ENCODE data around the gene PLPPR1. TPM values are rescaled to one million over a fixed set of nuclear protein-coding genes. Genes with fewer than 3 reads are reported as not detected.

Gene PLPPR1
- total and polyA plus RNA-seq, 2 of the 13 experiments (the other 11 are each of a cell fraction or from before 2014, with no cell fraction given) = 16.0 to 84.7 TPM

DNA sequence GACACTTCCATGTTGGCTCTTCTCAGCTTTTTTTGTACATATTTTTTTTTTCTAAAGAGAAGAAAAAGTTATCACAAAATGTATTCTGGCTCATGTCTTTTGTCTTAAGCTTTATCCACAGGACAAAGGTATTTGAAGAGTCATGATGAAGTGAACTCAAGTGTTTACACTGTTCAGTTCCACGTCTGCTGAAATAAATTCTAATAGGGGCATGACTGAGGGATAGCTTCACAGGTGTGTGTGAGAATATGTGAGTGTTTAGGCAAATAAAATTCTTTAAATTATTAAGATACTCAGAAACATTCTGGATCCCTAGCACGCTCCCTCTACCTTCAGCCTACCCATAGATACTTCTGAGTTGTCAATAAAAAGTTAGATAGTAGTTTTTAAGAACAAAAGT, 296.5 kb downstream of the PLPPR1 start (continued):
- TF ChIP-seq, protein P1, sequence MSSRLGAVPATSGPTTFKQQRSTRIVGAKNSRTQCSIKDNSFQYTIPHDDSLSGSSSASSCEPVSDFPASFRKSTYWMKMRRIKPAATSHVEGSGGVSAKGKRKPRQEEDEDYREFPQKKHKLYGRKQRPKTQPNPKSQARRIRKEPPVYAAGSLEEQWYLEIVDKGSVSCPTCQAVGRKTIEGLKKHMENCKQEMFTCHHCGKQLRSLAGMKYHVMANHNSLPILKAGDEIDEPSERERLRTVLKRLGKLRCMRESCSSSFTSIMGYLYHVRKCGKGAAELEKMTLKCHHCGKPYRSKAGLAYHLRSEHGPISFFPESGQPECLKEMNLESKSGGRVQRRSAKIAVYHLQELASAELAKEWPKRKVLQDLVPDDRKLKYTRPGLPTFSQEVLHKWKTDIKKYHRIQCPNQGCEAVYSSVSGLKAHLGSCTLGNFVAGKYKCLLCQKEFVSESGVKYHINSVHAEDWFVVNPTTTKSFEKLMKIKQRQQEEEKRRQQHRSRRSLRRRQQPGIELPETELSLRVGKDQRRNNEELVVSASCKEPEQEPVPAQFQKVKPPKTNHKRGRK (CRISPR knock-in tag; IDR thresholded peaks at IDR 0.05) = no peak
- TF ChIP-seq GATAD1 (CRISPR knock-in tag; IDR thresholded peaks at IDR 0.05) (no peak), ZNF841 (CRISPR knock-in tag; IDR thresholded peaks at IDR 0.05; ENCODE audit: borderline replicate concordance) (no peak), DPF2 (CRISPR knock-in tag; IDR thresholded peaks at IDR 0.05; ENCODE audit: borderline replicate concordance, low read depth) (no peak), SCMH1 (CRISPR knock-in tag; IDR thresholded peaks at IDR 0.05; ENCODE audit: borderline replicate concordance) (no peak), RARA (CRISPR knock-in tag; IDR thresholded peaks at IDR 0.05) (peak; percentile 7; the same call in 1 of the 2 replicates), ZMYM3 (CRISPR knock-in tag; IDR thresholded peaks at IDR 0.05) (no peak), ZNF629 (CRISPR knock-in tag; conservative IDR thresholded peaks at IDR 0.05) (no peak), MTF2 (CRISPR knock-in tag; IDR thresholded peaks at IDR 0.05; ENCODE audit: borderline replicate concordance) (no peak), RORA (CRISPR knock-in tag; IDR thresholded peaks at IDR 0.05) (0 out of 2 replicates have a peak, but pooled peaks have one; percentile 59), ZNF792 (CRISPR knock-in tag; IDR thresholded peaks at IDR 0.05) (no peak), SAP130 (CRISPR knock-in tag; IDR thresholded peaks at IDR 0.05; ENCODE audit: low read depth) (no peak), ZNF234 (CRISPR knock-in tag; conservative IDR thresholded peaks at IDR 0.05) (no peak)
- TF ChIP-seq, protein P2, sequence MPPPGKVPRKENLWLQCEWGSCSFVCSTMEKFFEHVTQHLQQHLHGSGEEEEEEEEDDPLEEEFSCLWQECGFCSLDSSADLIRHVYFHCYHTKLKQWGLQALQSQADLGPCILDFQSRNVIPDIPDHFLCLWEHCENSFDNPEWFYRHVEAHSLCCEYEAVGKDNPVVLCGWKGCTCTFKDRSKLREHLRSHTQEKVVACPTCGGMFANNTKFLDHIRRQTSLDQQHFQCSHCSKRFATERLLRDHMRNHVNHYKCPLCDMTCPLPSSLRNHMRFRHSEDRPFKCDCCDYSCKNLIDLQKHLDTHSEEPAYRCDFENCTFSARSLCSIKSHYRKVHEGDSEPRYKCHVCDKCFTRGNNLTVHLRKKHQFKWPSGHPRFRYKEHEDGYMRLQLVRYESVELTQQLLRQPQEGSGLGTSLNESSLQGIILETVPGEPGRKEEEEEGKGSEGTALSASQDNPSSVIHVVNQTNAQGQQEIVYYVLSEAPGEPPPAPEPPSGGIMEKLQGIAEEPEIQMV (CRISPR knock-in tag; IDR thresholded peaks at IDR 0.05; ENCODE audit: low read depth) = no peak
- TF ChIP-seq, protein P3, sequence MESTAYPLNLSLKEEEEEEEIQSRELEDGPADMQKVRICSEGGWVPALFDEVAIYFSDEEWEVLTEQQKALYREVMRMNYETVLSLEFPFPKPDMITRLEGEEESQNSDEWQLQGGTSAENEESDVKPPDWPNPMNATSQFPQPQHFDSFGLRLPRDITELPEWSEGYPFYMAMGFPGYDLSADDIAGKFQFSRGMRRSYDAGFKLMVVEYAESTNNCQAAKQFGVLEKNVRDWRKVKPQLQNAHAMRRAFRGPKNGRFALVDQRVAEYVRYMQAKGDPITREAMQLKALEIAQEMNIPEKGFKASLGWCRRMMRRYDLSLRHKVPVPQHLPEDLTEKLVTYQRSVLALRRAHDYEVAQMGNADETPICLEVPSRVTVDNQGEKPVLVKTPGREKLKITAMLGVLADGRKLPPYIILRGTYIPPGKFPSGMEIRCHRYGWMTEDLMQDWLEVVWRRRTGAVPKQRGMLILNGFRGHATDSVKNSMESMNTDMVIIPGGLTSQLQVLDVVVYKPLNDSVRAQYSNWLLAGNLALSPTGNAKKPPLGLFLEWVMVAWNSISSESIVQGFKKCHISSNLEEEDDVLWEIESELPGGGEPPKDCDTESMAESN (CRISPR knock-in tag; conservative IDR thresholded peaks at IDR 0.05) = no peak
- TF ChIP-seq, protein P4, sequence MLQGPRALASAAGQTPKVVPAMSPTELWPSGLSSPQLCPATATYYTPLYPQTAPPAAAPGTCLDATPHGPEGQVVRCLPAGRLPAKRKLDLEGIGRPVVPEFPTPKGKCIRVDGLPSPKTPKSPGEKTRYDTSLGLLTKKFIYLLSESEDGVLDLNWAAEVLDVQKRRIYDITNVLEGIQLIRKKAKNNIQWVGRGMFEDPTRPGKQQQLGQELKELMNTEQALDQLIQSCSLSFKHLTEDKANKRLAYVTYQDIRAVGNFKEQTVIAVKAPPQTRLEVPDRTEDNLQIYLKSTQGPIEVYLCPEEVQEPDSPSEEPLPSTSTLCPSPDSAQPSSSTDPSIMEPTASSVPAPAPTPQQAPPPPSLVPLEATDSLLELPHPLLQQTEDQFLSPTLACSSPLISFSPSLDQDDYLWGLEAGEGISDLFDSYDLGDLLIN (CRISPR knock-in tag; IDR thresholded peaks at IDR 0.05; ENCODE audit: borderline replicate concordance) = no peak
- TF ChIP-seq, protein P5, sequence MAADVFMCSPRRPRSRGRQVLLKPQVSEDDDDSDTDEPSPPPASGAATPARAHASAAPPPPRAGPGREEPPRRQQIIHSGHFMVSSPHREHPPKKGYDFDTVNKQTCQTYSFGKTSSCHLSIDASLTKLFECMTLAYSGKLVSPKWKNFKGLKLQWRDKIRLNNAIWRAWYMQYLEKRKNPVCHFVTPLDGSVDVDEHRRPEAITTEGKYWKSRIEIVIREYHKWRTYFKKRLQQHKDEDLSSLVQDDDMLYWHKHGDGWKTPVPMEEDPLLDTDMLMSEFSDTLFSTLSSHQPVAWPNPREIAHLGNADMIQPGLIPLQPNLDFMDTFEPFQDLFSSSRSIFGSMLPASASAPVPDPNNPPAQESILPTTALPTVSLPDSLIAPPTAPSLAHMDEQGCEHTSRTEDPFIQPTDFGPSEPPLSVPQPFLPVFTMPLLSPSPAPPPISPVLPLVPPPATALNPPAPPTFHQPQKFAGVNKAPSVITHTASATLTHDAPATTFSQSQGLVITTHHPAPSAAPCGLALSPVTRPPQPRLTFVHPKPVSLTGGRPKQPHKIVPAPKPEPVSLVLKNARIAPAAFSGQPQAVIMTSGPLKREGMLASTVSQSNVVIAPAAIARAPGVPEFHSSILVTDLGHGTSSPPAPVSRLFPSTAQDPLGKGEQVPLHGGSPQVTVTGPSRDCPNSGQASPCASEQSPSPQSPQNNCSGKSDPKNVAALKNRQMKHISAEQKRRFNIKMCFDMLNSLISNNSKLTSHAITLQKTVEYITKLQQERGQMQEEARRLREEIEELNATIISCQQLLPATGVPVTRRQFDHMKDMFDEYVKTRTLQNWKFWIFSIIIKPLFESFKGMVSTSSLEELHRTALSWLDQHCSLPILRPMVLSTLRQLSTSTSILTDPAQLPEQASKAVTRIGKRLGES (CRISPR knock-in tag; IDR thresholded peaks at IDR 0.05; ENCODE audit: borderline replicate concordance) = no peak
